ENCODE results near the gene ZBTB38.

- no peak for TF ChIP-seq CTCF (conservative IDR thresholded peaks at IDR 0.05 in 1 of 2, IDR thresholded peaks at IDR 0.05 in 1 of 2; ENCODE audit: low read depth in 1 of 2, low read length in 2 of 2)
- no peak for TF ChIP-seq EZH2 (IDR thresholded peaks at IDR 0.05; ENCODE audit: low read length, missing control alignments)
Observed at GRCh38 chr3:141413801-141414689, 45.7 kb downstream of the ZBTB38 start.
